Adrenal gland (tissue), 5 donors: ENCODE measurements around the gene DNAH2.

ENCODE experiments used
- POLR2A ChIP-seq, 2 donors: fragments of 450-650 bp; IDR thresholded peaks; one replicate each; pipeline ENCODE4 v1.6.1; 2017; ENCODE audit warnings: antibody characterized with exemption in 2 of 2, mild to moderate bottlenecking in 2 of 2, moderate library complexity in 1 of 2
- TF ChIP-seq, protein P1 (sequence below), 6 experiments: fragments of 450-650 bp in 4 of 6; fragments of 200-600 bp in 2 of 6; sonication (generic) in 1 of 6; IDR thresholded peaks; 1 replicate in 5 of 6; 2 replicates in 1 of 6; pipeline versions ENCODE4 v1.5.1 to v1.8.0; 2016 to 2021; ENCODE audit warnings: antibody characterized with exemption in 6 of 6, mild to moderate bottlenecking in 2 of 6, moderate library complexity in 1 of 6
- donor health status: DM: no; HTN: no; CAD: no.

GRCh38 chr17:7825206-7825990 lies 107.9 kb downstream of the DNAH2 start:
- TF ChIP-seq, protein P1, sequence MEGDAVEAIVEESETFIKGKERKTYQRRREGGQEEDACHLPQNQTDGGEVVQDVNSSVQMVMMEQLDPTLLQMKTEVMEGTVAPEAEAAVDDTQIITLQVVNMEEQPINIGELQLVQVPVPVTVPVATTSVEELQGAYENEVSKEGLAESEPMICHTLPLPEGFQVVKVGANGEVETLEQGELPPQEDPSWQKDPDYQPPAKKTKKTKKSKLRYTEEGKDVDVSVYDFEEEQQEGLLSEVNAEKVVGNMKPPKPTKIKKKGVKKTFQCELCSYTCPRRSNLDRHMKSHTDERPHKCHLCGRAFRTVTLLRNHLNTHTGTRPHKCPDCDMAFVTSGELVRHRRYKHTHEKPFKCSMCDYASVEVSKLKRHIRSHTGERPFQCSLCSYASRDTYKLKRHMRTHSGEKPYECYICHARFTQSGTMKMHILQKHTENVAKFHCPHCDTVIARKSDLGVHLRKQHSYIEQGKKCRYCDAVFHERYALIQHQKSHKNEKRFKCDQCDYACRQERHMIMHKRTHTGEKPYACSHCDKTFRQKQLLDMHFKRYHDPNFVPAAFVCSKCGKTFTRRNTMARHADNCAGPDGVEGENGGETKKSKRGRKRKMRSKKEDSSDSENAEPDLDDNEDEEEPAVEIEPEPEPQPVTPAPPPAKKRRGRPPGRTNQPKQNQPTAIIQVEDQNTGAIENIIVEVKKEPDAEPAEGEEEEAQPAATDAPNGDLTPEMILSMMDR (IDR thresholded peaks at IDR 0.05) = peak in 4 of 6 experiments; percentile 21 to 38 (median 31)
- no peak for TF ChIP-seq POLR2A (IDR thresholded peaks at IDR 0.05)
